Lower leg skin (tissue), 4 donors: ENCODE results near the gene DZIP1L. TPM values are rescaled to one million over a fixed set of nuclear protein-coding genes. Genes with fewer than 3 reads are reported as not detected.
"Not testable (repeated sequence)": the region's sequence is repeated elsewhere in the genome, so short reads cannot be mapped to it uniquely, and the experiment has no call there.

Experiments
- DNase-seq, 2 donors: peaks; one replicate each; pipeline ENCODE4 v3.0.0-alpha.2; 2019; ENCODE audit warnings: low spot score in 2 of 2
- H3K4me3 ChIP-seq: fragments of 200-600 bp; sonication (generic); 2 replicates; pipeline ENCODE4 v1.5.1; 2017; ENCODE audit warnings: mild to moderate bottlenecking, low read depth; ENCODE audit not compliant: poor library complexity, severe bottlenecking
- POLR2A ChIP-seq, 2 donors: fragments of 450-650 bp; IDR thresholded peaks; one replicate each; pipeline ENCODE4 v1.6.1; 2016 to 2017; ENCODE audit warnings: antibody characterized with exemption in 2 of 2, mild to moderate bottlenecking in 1 of 2, moderate library complexity in 1 of 2
- WGBS, 2 donors: methylation state at CpG; one replicate each; pipeline ENCODE4 v1.1.5; 2018; 5-methylcytosine and 5-hydroxymethylcytosine counted together
- intact Hi-C: fragments of 100-400 bp; cut with DNase I; formaldehyde crosslinking; loops from one replicate; pipeline ENCODE4 v1.15.0; 2023; ENCODE audit warnings: low total_unique reads
- total RNA-seq, 4 donors: library from RNA; depleted of rRNA; stranded (reverse); fragments of >200 nt; gene quantifications; one replicate each; pipeline ENCODE4 v1.1.0, GENCODE V29; 2016
- TF ChIP-seq, protein P1 (sequence below), 3 donors: fragments of 450-650 bp; IDR thresholded peaks; one replicate each; pipeline ENCODE4 v1.5.1; 2016; ENCODE audit warnings: antibody characterized with exemption in 3 of 3, mild to moderate bottlenecking in 3 of 3, moderate library complexity in 2 of 3

DZIP1L gene, protein sequence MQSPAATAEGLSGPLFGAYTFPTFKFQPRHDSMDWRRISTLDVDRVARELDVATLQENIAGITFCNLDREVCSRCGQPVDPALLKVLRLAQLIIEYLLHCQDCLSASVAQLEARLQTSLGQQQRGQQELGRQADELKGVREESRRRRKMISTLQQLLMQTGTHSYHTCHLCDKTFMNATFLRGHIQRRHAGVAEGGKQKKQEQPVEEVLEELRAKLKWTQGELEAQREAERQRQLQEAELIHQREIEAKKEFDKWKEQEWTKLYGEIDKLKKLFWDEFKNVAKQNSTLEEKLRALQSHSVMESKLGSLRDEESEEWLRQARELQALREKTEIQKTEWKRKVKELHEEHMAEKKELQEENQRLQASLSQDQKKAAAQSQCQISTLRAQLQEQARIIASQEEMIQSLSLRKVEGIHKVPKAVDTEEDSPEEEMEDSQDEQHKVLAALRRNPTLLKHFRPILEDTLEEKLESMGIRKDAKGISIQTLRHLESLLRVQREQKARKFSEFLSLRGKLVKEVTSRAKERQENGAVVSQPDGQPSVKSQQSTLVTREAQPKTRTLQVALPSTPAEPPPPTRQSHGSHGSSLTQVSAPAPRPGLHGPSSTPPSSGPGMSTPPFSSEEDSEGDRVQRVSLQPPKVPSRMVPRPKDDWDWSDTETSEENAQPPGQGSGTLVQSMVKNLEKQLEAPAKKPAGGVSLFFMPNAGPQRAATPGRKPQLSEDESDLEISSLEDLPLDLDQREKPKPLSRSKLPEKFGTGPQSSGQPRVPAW
- 10 to 100 TPM; 10.9 to 45.0 (median 16.4) TPM for total RNA-seq

GRCh38 chr3:138114988-138115971, at the start of gene DZIP1L:
DZIP1L (minus strand) TSS chr3:138115608; CDS start chr3:138103971, 11,637 bp downstream.
- peak within 1 kb of the TSS; percentile 71 for H3K4me3 ChIP-seq
- WGBS, 2 donors: 0 to 1% methylated on average over 60 to 76 of the region's 86 CpGs
- intact Hi-C loops: no loop called here
- peak; percentile 39 to 90 for DNase-seq
- TF ChIP-seq, protein P1, sequence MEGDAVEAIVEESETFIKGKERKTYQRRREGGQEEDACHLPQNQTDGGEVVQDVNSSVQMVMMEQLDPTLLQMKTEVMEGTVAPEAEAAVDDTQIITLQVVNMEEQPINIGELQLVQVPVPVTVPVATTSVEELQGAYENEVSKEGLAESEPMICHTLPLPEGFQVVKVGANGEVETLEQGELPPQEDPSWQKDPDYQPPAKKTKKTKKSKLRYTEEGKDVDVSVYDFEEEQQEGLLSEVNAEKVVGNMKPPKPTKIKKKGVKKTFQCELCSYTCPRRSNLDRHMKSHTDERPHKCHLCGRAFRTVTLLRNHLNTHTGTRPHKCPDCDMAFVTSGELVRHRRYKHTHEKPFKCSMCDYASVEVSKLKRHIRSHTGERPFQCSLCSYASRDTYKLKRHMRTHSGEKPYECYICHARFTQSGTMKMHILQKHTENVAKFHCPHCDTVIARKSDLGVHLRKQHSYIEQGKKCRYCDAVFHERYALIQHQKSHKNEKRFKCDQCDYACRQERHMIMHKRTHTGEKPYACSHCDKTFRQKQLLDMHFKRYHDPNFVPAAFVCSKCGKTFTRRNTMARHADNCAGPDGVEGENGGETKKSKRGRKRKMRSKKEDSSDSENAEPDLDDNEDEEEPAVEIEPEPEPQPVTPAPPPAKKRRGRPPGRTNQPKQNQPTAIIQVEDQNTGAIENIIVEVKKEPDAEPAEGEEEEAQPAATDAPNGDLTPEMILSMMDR (IDR thresholded peaks at IDR 0.05): no peak
- no peak for TF ChIP-seq POLR2A (IDR thresholded peaks at IDR 0.05)

- no peak for TF ChIP-seq POLR2A (IDR thresholded peaks at IDR 0.05)
- TF ChIP-seq, protein P1 (IDR thresholded peaks at IDR 0.05): no peak
- 93 to 96% methylated on average over 2 of the region's 2 CpGs for WGBS, 2 donors
- no peak for DNase-seq
- no peak overlapping the region for H3K4me3 ChIP-seq
- intact Hi-C loops: no loop called here
Observed at GRCh38 chr3:138165061-138165460, 49.7 kb upstream of the DZIP1L start.

DNA sequence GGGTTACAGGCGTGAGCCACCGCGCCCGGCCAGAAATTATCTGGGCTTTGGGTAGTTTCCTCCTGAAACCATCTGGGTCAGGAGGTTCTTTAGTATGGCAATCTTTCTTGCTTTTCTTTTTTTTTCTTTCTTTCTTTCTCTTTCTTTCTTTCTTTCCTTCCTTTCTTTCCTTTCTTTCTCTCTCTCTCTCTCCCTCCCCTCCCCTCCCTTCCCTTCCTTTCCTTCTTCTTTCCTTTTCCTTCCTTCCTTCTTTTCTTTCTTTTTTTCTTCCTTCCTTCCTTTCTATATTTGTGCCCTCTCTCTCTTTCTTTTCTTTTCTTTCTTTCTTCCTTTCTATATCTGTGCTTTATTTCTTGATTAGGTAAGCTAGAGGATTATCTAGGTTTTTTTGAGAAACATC, 42.3 kb upstream of the DZIP1L start:
- H3K4me3 ChIP-seq: no peak overlapping the region
- intact Hi-C loops: no loop called here
- TF ChIP-seq, protein P1 (IDR thresholded peaks at IDR 0.05): no peak
- no peak for TF ChIP-seq POLR2A (IDR thresholded peaks at IDR 0.05)
- 96 to 100% methylated on average over 4 of the region's 4 CpGs for WGBS, 2 donors
- DNase-seq: no peak

GRCh38 chr3:138154534-138154933, 39.1 kb upstream of the DZIP1L start:
- intact Hi-C loops: no loop called here
- DNase-seq: no peak
- TF ChIP-seq POLR2A (IDR thresholded peaks at IDR 0.05): no peak
- TF ChIP-seq, protein P1 (IDR thresholded peaks at IDR 0.05): no peak
- no peak overlapping the region for H3K4me3 ChIP-seq

DNA sequence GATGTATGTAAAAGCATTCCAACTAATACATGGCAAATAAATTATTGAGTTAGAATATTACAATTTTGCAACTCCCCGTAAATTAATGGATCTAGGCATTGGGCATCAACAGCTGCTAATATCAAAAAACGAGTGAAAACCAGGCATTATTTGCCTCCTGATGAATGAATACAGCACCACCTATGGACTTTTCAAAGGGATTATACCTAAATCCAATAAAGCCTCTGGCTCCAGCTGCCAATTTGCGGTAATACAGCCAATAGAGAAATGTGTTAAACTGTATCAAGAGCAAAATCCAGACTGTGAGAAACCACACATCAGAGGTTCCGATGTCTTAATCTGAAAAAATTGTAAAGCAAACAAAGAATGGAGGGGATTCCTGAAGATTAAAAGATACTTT, 33.1 kb upstream of the DZIP1L start:
- no peak for DNase-seq
- 75 to 80% methylated on average over 4 of the region's 4 CpGs for WGBS, 2 donors
- intact Hi-C loops: no loop called here
- no peak overlapping the region for H3K4me3 ChIP-seq
- TF ChIP-seq, protein P1 (IDR thresholded peaks at IDR 0.05): no peak
- no peak for TF ChIP-seq POLR2A (IDR thresholded peaks at IDR 0.05)

- WGBS, 2 donors: 94% methylated on average over 3 of the region's 3 CpGs
- DNase-seq, H3K4me3 ChIP-seq, intact Hi-C loops: not testable (repeated sequence)
Observed at GRCh38 chr3:138142181-138142580, 26.8 kb upstream of the DZIP1L start.
